Liver (tissue), 3 donors: ENCODE measurements around the gene MAPKAP1.

Experiments
- EGR1 ChIP-seq, 2 donors: IDR thresholded peaks; 2 replicates each; pipeline ENCODE4 v1.6.1; 2016 to 2018; ENCODE audit warnings: antibody characterized with exemption in 2 of 2, low read depth in 2 of 2
- FOXA2 ChIP-seq: IDR thresholded peaks from 2 replicates; pipeline ENCODE4 v1.6.1; 2016; ENCODE audit warnings: antibody characterized with exemption
- GABPA ChIP-seq, 2 donors: IDR thresholded peaks in 1 of 2; conservative IDR thresholded peaks in 1 of 2; 2 replicates each; pipeline ENCODE4 v1.6.1; 2016; ENCODE audit warnings: antibody characterized with exemption in 2 of 2, mild to moderate bottlenecking in 1 of 2, moderate library complexity in 1 of 2
- JUND ChIP-seq, 2 donors: IDR thresholded peaks; 2 replicates each; pipeline ENCODE4 v1.6.1; 2016; ENCODE audit warnings: antibody characterized with exemption in 2 of 2
- NR2F2 ChIP-seq: IDR thresholded peaks from 2 replicates; pipeline ENCODE4 v1.6.1; 2016; ENCODE audit warnings: antibody characterized with exemption
- RAD21 ChIP-seq, 2 donors: IDR thresholded peaks; 2 replicates each; pipeline ENCODE4 v1.6.1; 2016; ENCODE audit warnings: antibody characterized with exemption in 2 of 2, mild to moderate bottlenecking in 2 of 2
- REST ChIP-seq: IDR thresholded peaks from 2 replicates; pipeline ENCODE4 v1.6.1; 2016; ENCODE audit warnings: antibody characterized with exemption, mild to moderate bottlenecking
- SP1 ChIP-seq: IDR thresholded peaks from 2 replicates; pipeline ENCODE4 v1.6.1; 2018; ENCODE audit warnings: antibody characterized with exemption, mild to moderate bottlenecking
- TAF1 ChIP-seq: conservative IDR thresholded peaks from 2 replicates; pipeline ENCODE4 v1.6.1; 2016; ENCODE audit warnings: antibody characterized with exemption, mild to moderate bottlenecking
- YY1 ChIP-seq: IDR thresholded peaks from 2 replicates; pipeline ENCODE4 v1.6.1; 2016; ENCODE audit warnings: antibody characterized with exemption, mild to moderate bottlenecking
- ZBTB33 ChIP-seq: IDR thresholded peaks from 2 replicates; pipeline ENCODE4 v1.6.1; 2016; ENCODE audit warnings: antibody characterized with exemption
- TF ChIP-seq, protein P1 (sequence below): fragments of 150-350 bp; IDR thresholded peaks from 2 replicates; pipeline ENCODE4 v1.5.1; 2017; ENCODE audit warnings: improper control_type of control experiment, low read depth, low read length; ENCODE audit not compliant: missing input control
- TF ChIP-seq, protein P2 (sequence below): IDR thresholded peaks from 2 replicates; pipeline ENCODE4 v1.6.1; 2016; ENCODE audit warnings: antibody characterized with exemption
- TF ChIP-seq, protein P3 (sequence below): IDR thresholded peaks from 2 replicates; pipeline ENCODE4 v1.6.1; 2016; ENCODE audit warnings: antibody characterized with exemption
- donor health status: healthy.
- donor health status: healthy.

- TF ChIP-seq, protein P1, sequence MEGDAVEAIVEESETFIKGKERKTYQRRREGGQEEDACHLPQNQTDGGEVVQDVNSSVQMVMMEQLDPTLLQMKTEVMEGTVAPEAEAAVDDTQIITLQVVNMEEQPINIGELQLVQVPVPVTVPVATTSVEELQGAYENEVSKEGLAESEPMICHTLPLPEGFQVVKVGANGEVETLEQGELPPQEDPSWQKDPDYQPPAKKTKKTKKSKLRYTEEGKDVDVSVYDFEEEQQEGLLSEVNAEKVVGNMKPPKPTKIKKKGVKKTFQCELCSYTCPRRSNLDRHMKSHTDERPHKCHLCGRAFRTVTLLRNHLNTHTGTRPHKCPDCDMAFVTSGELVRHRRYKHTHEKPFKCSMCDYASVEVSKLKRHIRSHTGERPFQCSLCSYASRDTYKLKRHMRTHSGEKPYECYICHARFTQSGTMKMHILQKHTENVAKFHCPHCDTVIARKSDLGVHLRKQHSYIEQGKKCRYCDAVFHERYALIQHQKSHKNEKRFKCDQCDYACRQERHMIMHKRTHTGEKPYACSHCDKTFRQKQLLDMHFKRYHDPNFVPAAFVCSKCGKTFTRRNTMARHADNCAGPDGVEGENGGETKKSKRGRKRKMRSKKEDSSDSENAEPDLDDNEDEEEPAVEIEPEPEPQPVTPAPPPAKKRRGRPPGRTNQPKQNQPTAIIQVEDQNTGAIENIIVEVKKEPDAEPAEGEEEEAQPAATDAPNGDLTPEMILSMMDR, result no peak
- TF ChIP-seq TAF1 (no peak), YY1 (no peak), RAD21 (IDR thresholded peaks at IDR 0.05) (no peak), REST (no peak), NR2F2 (no peak), ZBTB33 (no peak), SP1 (no peak), FOXA2 (no peak), JUND (IDR thresholded peaks at IDR 0.05) (no peak), EGR1 (IDR thresholded peaks at IDR 0.05; ENCODE audit: low read depth in 2 of 2) (no peak), GABPA (IDR thresholded peaks at IDR 0.05 in 1 of 2, conservative IDR thresholded peaks at IDR 0.05 in 1 of 2) (no peak)
- TF ChIP-seq, protein P2, sequence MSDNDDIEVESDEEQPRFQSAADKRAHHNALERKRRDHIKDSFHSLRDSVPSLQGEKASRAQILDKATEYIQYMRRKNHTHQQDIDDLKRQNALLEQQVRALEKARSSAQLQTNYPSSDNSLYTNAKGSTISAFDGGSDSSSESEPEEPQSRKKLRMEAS, result no peak
- TF ChIP-seq, protein P3, sequence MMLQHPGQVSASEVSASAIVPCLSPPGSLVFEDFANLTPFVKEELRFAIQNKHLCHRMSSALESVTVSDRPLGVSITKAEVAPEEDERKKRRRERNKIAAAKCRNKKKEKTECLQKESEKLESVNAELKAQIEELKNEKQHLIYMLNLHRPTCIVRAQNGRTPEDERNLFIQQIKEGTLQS, result no peak
Measured at GRCh38 chr9:125444166-125444565, 262.8 kb downstream of the MAPKAP1 start.
